ENCODE data around the gene SRL.

DNA sequence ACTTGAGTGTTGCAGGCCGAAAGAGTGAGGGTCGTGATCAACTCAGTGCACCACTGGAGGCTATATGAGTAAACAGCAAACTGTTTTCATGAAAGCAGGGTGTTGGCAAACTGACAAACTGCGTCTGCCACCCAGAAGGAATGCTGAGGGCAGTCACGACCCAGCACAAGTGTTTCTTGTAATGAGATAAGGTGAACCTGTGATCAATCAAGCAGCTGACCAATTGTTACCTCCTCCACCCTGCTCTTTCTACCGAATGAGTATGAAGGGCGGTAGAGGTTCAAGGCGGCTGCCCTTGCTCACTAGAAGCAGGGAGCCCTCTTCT is 5.5 kb upstream of the SRL start:
- TF ChIP-seq, protein P1, sequence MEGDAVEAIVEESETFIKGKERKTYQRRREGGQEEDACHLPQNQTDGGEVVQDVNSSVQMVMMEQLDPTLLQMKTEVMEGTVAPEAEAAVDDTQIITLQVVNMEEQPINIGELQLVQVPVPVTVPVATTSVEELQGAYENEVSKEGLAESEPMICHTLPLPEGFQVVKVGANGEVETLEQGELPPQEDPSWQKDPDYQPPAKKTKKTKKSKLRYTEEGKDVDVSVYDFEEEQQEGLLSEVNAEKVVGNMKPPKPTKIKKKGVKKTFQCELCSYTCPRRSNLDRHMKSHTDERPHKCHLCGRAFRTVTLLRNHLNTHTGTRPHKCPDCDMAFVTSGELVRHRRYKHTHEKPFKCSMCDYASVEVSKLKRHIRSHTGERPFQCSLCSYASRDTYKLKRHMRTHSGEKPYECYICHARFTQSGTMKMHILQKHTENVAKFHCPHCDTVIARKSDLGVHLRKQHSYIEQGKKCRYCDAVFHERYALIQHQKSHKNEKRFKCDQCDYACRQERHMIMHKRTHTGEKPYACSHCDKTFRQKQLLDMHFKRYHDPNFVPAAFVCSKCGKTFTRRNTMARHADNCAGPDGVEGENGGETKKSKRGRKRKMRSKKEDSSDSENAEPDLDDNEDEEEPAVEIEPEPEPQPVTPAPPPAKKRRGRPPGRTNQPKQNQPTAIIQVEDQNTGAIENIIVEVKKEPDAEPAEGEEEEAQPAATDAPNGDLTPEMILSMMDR (IDR thresholded peaks at IDR 0.05): no peak
- TF ChIP-seq EZH2 (IDR thresholded peaks at IDR 0.05; ENCODE audit: borderline replicate concordance, insufficient read depth, low read depth, low read length, poor library complexity, severe bottlenecking): no peak
